K562 (cell line): ENCODE results near the gene KRT82. TPM values are rescaled to one million over a fixed set of nuclear protein-coding genes. Genes with fewer than 3 reads are reported as not detected.

Experiments used
- ATAC-seq: fragments of 200-7000 bp; cut with Tn5 transposase; 3 replicates; pipeline ENCODE4 v1.9.1; 2020; ENCODE audit warnings: moderate library complexity
- BruUV-seq: library from RNA; stranded (reverse); fragments of 400-500 nt; replicated peaks from 2 replicates; lab custom pipeline; 2021; lab: Mats Ljungman, UMichigan
- CTCF ChIA-PET: fragments of 300-600 bp; formaldehyde crosslinking; extraction: SDS; loops from one replicate; lab custom pipeline; 2021; ENCODE audit warnings: low intra/inter-chr PET ratio; lab: Yijun Ruan, JAX
- POLR2A ChIA-PET: fragments of 300-600, 350-650 bp; sonication (Branson Sonifier 250); formaldehyde crosslinking; extraction: SDS; loops from one replicate; lab custom pipeline; 2021; ENCODE audit warnings: antibody characterized with exemption, inconsistent platforms; lab: Yijun Ruan, JAX
- DNase-seq, 4 experiments: peaks; one replicate each; pipeline versions ENCODE4 v3.0.0 to v3.0.0-alpha.2; 2011 to 2018; ENCODE audit warnings: low spot score in 3 of 4, mixed read lengths in 3 of 4; ENCODE audit errors: extremely low read depth in 1 of 4
- FAIRE-seq: peaks from 2 replicates; lab custom pipeline; 2011; peaks lifted over from hg19 to GRCh38; lab: Jason Lieb, UNC
- H2AFZ ChIP-seq: 2 replicates; pipeline ENCODE4 v1.6.0; 2011; ENCODE audit warnings: low read depth, low read length, control low read depth, inconsistent platforms
- H3K27ac ChIP-seq: fragments of 200-600 bp; 3 replicates; pipeline ENCODE4 v1.8.0; 2011; ENCODE audit warnings: low read depth, mild to moderate bottlenecking, control low read depth, inconsistent platforms, low read length, moderate library complexity, mixed read lengths; ENCODE audit errors: extremely low read depth
- H3K27me3 ChIP-seq, 2 experiments: fragments of 300-600 bp in 1 of 2; 2 replicates in 1 of 2; 3 replicates in 1 of 2; pipeline versions ENCODE4 v1.6.0 to v1.8.0; 2011; ENCODE audit warnings: inconsistent platforms in 2 of 2, low read length in 2 of 2, mild to moderate bottlenecking in 1 of 2, mixed read lengths in 1 of 2, moderate library complexity in 1 of 2; ENCODE audit not compliant: control insufficient read depth in 2 of 2, insufficient read depth in 2 of 2
- H3K36me3 ChIP-seq: fragments of 300-600 bp; 3 replicates; pipeline ENCODE4 v1.8.0; 2011; ENCODE audit warnings: mild to moderate bottlenecking, low read length, inconsistent platforms; ENCODE audit not compliant: control insufficient read depth, insufficient read depth
- H3K4me1 ChIP-seq, 2 experiments: fragments of 200-600 bp in 1 of 2; replicated peaks in 1 of 2; 2 replicates in 1 of 2; 3 replicates in 1 of 2; pipeline versions ENCODE4 v1.5.1 to v1.8.0; 2011; ENCODE audit warnings: inconsistent platforms in 2 of 2, low read length in 2 of 2, mild to moderate bottlenecking in 1 of 2, mixed read lengths in 1 of 2, moderate library complexity in 1 of 2; ENCODE audit not compliant: control insufficient read depth in 2 of 2, insufficient read depth in 2 of 2
- H3K4me2 ChIP-seq: 2 replicates; pipeline ENCODE4 v1.6.1; 2011; ENCODE audit warnings: low read length, control low read depth, inconsistent platforms, mixed read lengths; ENCODE audit not compliant: insufficient read depth
- H3K4me3 ChIP-seq: fragments of 200-600 bp; sonication (generic), shearing (Covaris generic); 2 replicates; pipeline ENCODE4 v1.5.1; 2016; ENCODE audit warnings: control low read depth, inconsistent platforms
- H3K79me2 ChIP-seq: fragments of 200-600 bp; 3 replicates; pipeline ENCODE4 v1.8.0; 2011; ENCODE audit warnings: low read length, inconsistent platforms; ENCODE audit not compliant: control insufficient read depth, insufficient read depth
- H3K9ac ChIP-seq, 2 experiments: 2 replicates each; pipeline versions ENCODE4 v1.6.0 to v1.6.1; 2011; ENCODE audit warnings: low read depth in 2 of 2, low read length in 2 of 2, control low read depth in 1 of 2, inconsistent platforms in 1 of 2, mild to moderate bottlenecking in 1 of 2, mixed read lengths in 1 of 2; ENCODE audit not compliant: insufficient read depth in 1 of 2
- H3K9me1 ChIP-seq: one replicate; pipeline ENCODE4 v1.6.0; 2011; ENCODE audit warnings: inconsistent platforms, mild to moderate bottlenecking, low read length, moderate library complexity; ENCODE audit not compliant: control insufficient read depth, insufficient read depth
- H3K9me3 ChIP-seq: replicated peaks from 2 replicates; pipeline ENCODE4 v1.5.1; 2011; ENCODE audit warnings: low read depth, low read length, inconsistent platforms; ENCODE audit not compliant: control insufficient read depth, insufficient read depth
- H4K20me1 ChIP-seq: replicated peaks from 2 replicates; pipeline ENCODE4 v1.6.1; 2011; ENCODE audit warnings: low read length, inconsistent platforms, mixed read lengths; ENCODE audit not compliant: control insufficient read depth, insufficient read depth
- ARID2 ChIP-seq: fragments of 450-650 bp; IDR thresholded peaks from 2 replicates; pipeline ENCODE4 v1.6.1; 2017; ENCODE audit warnings: antibody characterized with exemption, mild to moderate bottlenecking
- CCNT2 ChIP-seq: IDR thresholded peaks from 2 replicates; pipeline ENCODE4 v1.6.1; 2011; ENCODE audit warnings: borderline replicate concordance, low read depth, mild to moderate bottlenecking, moderate library complexity, mixed read lengths, low read length; ENCODE audit not compliant: insufficient read length; ENCODE audit errors: extremely low read depth
- CHD4 ChIP-seq: fragments of 200-600 bp; sonication (generic); IDR thresholded peaks from 3 replicates; pipeline ENCODE4 v1.6.1; 2012; ENCODE audit warnings: low read depth, mild to moderate bottlenecking, mixed read lengths, low read length, inconsistent platforms; ENCODE audit not compliant: insufficient read depth, insufficient replicate concordance, poor library complexity, severe bottlenecking
- GATA2 ChIP-seq: sonication (generic); formaldehyde crosslinking; IDR thresholded peaks from 2 replicates; pipeline ENCODE4 v1.4.0; 2020; ENCODE audit warnings: mild to moderate bottlenecking, missing genetic modification reagents
- PYGO2 ChIP-seq: fragments of 450-650 bp; IDR thresholded peaks from 2 replicates; pipeline ENCODE4 v1.6.1; 2016; ENCODE audit warnings: mild to moderate bottlenecking, missing genetic modification characterization, moderate library complexity, missing compliant biosample characterization
- RBM25 ChIP-seq: fragments of 200-400 bp; formaldehyde crosslinking; IDR thresholded peaks from 2 replicates; pipeline ENCODE4 v1.6.1; 2018; ENCODE audit warnings: low read length, low read depth, moderate library complexity; ENCODE audit not compliant: severe bottlenecking
- XRCC5 ChIP-seq: fragments of 200-400 bp; formaldehyde crosslinking; IDR thresholded peaks from 2 replicates; pipeline ENCODE4 v1.6.1; 2017; ENCODE audit warnings: low read depth, mild to moderate bottlenecking, low read length
- ZNF253 ChIP-seq: fragments of 250-450 bp; sonication (Bioruptor Pico); conservative IDR thresholded peaks from 2 replicates; pipeline ENCODE4 v1.6.1; 2021; ENCODE audit warnings: mild to moderate bottlenecking
- ZNF444 ChIP-seq: fragments of 250-450 bp; sonication (Bioruptor Pico); IDR thresholded peaks from 2 replicates; pipeline ENCODE4 v1.4.0; 2020; ENCODE audit warnings: mild to moderate bottlenecking, moderate library complexity
- ZSCAN32 ChIP-seq: fragments of 450-650 bp; formaldehyde crosslinking; IDR thresholded peaks from 2 replicates; pipeline ENCODE4 v1.4.0; 2020; ENCODE audit warnings: mild to moderate bottlenecking, moderate library complexity
- WGBS: fragments of 100-300 bp; shearing (Covaris generic); methylation state at CpG from one replicate; pipeline ENCODE4 v1.1.6; 2016; ENCODE audit warnings: low coverage, mixed read lengths; ENCODE audit not compliant: insufficient coverage; ENCODE audit errors: missing lambda C conversion rate; 5-methylcytosine and 5-hydroxymethylcytosine counted together
- in situ Hi-C: fragments of 300-500 bp; cut with MboI; formaldehyde crosslinking; loops from 4 replicates; pipeline ENCODE4 v1.15.0; 2018; ENCODE audit warnings: inconsistent platforms, mixed read lengths
- intact Hi-C: fragments of 100-400 bp; cut with micrococcal nuclease; formaldehyde crosslinking; loops from 2 replicates; pipeline ENCODE4 v1.14.2; 2022
- polyA plus RNA-seq, 8 experiments: library from polyadenylated mRNA; depleted of rRNA in 4 of 8; stranded (reverse) in 5 of 8; unstranded in 3 of 8; fragments of >200 nt; fragmentation: Nextera tagmentation in 2 of 8; fragmentation: Illumina TruSeq in 1 of 8; extraction: Ambion mirVana in 2 of 8; extraction: Trizol in 1 of 8; gene quantifications; 2 replicates each; pipeline versions ENCODE4 v1.2.1 to v1.2.3, GENCODE V29; 2011 to 2014; ENCODE audit warnings: inconsistent platforms in 1 of 8, missing spikeins in 1 of 8
- total RNA-seq, 7 experiments: library from RNA; depleted of rRNA in 6 of 7; stranded (reverse); fragments of >200 nt in 6 of 7; fragmentation: Illumina TruSeq in 2 of 7; extraction: Trizol in 2 of 7; gene quantifications; 2 replicates each; pipeline versions ENCODE4 v1.2.1 to v1.2.3, GENCODE V29; 2011 to 2021; ENCODE audit warnings: low replicate concordance in 1 of 7
- TF ChIP-seq, protein P1 (sequence below): sonication (generic); formaldehyde crosslinking; IDR thresholded peaks from 2 replicates; pipeline ENCODE4 v1.8.1; 2022; ENCODE audit warnings: missing genetic modification reagents
- TF ChIP-seq, protein P2 (sequence below), 2 experiments: fragments of 450-650 bp in 1 of 2; IDR thresholded peaks; 2 replicates each; pipeline ENCODE4 v1.6.1; 2011 to 2017; ENCODE audit warnings: low read depth in 2 of 2, antibody characterized with exemption in 1 of 2, borderline replicate concordance in 1 of 2, low read length in 1 of 2, mild to moderate bottlenecking in 1 of 2, mixed read lengths in 1 of 2; ENCODE audit not compliant: control insufficient read depth in 1 of 2
- TF ChIP-seq, protein P3 (sequence below): fragments of 250-450 bp; sonication (Bioruptor Pico); IDR thresholded peaks from 2 replicates; pipeline ENCODE4 v1.4.0; 2020; ENCODE audit warnings: borderline replicate concordance

Gene KRT82
- total and polyA plus RNA-seq, 9 of the 15 experiments (the other 6 are each of a cell fraction or from before 2014, with no cell fraction given) = not detected

DNA sequence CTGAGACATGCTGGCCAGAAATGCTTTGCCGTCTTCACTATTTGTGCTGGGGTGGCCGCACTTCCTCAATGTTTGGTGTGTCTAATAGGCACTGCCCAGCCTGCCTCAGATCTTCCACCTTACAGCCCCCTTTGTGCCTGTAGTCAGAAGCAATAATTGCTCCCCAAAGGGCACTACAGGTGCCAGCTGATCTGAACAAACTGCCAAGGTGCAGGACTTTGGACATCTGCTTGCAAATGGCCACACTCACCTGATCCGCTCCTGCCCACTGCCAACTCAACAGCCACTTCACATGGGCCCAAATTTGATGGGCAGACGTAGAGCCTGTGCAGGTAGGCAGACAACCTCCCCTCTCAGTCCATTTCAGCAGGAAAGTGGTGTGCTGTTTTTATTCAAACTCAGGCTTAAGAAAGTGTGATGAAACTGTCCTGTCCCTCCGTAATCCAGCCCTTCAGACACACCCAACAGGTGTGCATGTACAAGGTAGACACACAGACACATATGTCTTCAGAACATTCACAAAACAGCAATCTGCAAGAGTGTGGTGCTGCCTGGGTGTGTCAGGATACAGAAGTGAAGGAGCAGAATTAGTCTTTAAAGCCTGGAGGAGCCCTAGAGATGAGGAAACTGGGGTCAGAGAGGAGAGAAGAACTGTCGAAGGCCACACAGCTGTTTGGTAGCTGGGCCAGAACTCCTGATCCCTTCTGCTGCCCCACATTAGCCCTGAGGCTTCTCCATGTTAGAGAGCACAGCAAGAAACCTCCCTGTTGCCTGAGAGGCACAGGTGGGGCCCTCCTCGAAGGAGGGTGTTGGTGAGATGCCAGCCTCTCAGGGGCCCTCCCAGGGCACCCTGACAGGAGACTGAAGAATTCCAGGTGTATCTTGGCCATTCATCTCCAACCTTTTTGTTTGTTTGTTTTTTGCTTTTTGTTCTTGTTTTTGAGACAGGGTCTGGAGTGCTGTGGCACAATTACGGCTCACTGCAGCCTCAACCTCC, 32.5 kb upstream of the KRT82 start:
- Histone ChIP-seq H3K9ac (no peak overlapping the region), H4K20me1 (no peaks in the 10 kb centered on the region), H3K79me2 (no peaks in the 10 kb centered on the region), H2AFZ (no peak overlapping the region), H3K4me1 (no peaks in the 10 kb centered on the region), H3K9me1 (no peaks in the 10 kb centered on the region), H3K27ac (no peak overlapping the region), H3K36me3 (no peaks in the 10 kb centered on the region), H3K9me3 (no peaks in the 10 kb centered on the region), H3K4me3 (no peak overlapping the region), H3K27me3 (peaks cover 5 to 39% of the 10 kb centered on the region in 2 experiments), H3K4me2 (no peak overlapping the region)
- intact Hi-C loops (no loop called here), in situ Hi-C loops (no loop called here)
- DNase-seq = no peak
- WGBS = 0% methylated on average over 7 of the region's 8 CpGs
- CTCF ChIA-PET = no interaction called here
- ATAC-seq = no peak
- no peak for FAIRE-seq
- no TSS peak for BruUV-seq
- POLR2A ChIA-PET = interaction anchor here (1.2 to 1.3 kb wide), 2 partner anchors 9 to 12 kb away, joined by 3 to 4 read pairs; no protein-coding TSS in a partner anchor
- no peak for TF ChIP-seq XRCC5
- TF ChIP-seq CCNT2 = no peak
- TF ChIP-seq, protein P1, sequence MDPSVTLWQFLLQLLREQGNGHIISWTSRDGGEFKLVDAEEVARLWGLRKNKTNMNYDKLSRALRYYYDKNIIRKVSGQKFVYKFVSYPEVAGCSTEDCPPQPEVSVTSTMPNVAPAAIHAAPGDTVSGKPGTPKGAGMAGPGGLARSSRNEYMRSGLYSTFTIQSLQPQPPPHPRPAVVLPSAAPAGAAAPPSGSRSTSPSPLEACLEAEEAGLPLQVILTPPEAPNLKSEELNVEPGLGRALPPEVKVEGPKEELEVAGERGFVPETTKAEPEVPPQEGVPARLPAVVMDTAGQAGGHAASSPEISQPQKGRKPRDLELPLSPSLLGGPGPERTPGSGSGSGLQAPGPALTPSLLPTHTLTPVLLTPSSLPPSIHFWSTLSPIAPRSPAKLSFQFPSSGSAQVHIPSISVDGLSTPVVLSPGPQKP (CRISPR knock-in tag) = no peak
- no peak for TF ChIP-seq PYGO2 (tag)
- TF ChIP-seq, protein P2, sequence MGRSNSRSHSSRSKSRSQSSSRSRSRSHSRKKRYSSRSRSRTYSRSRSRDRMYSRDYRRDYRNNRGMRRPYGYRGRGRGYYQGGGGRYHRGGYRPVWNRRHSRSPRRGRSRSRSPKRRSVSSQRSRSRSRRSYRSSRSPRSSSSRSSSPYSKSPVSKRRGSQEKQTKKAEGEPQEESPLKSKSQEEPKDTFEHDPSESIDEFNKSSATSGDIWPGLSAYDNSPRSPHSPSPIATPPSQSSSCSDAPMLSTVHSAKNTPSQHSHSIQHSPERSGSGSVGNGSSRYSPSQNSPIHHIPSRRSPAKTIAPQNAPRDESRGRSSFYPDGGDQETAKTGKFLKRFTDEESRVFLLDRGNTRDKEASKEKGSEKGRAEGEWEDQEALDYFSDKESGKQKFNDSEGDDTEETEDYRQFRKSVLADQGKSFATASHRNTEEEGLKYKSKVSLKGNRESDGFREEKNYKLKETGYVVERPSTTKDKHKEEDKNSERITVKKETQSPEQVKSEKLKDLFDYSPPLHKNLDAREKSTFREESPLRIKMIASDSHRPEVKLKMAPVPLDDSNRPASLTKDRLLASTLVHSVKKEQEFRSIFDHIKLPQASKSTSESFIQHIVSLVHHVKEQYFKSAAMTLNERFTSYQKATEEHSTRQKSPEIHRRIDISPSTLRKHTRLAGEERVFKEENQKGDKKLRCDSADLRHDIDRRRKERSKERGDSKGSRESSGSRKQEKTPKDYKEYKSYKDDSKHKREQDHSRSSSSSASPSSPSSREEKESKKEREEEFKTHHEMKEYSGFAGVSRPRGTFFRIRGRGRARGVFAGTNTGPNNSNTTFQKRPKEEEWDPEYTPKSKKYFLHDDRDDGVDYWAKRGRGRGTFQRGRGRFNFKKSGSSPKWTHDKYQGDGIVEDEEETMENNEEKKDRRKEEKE (IDR thresholded peaks at IDR 0.05; ENCODE audit: borderline replicate concordance in 1 of 2, control insufficient read depth in 1 of 2, low read depth in 2 of 2, low read length in 1 of 2) = no peak
- TF ChIP-seq ZSCAN32 (CRISPR knock-in tag) = no peak
- TF ChIP-seq ARID2 = no peak
- no peak for TF ChIP-seq CHD4
- TF ChIP-seq RBM25 = no peak
- TF ChIP-seq, protein P3, sequence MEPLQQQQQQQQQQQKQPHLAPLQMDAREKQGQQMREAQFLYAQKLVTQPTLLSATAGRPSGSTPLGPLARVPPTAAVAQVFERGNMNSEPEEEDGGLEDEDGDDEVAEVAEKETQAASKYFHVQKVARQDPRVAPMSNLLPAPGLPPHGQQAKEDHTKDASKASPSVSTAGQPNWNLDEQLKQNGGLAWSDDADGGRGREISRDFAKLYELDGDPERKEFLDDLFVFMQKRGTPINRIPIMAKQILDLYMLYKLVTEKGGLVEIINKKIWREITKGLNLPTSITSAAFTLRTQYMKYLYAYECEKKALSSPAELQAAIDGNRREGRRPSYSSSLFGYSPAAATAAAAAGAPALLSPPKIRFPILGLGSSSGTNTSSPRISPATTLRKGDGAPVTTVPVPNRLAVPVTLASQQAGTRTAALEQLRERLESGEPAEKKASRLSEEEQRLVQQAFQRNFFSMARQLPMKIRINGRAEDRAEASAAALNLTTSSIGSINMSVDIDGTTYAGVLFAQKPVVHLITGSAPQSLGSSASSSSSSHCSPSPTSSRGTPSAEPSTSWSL = no peak
- TF ChIP-seq ZNF444 (CRISPR knock-in tag) = no peak
- no peak for TF ChIP-seq ZNF253
- TF ChIP-seq GATA2 (CRISPR knock-in tag) = no peak
